Measurements from ENCODE around the gene TNS2. TPM values are rescaled to one million over a fixed set of nuclear protein-coding genes. Genes with fewer than 3 reads are reported as not detected.
"Not testable (repeated sequence)": the region's sequence is repeated elsewhere in the genome, so short reads cannot be mapped to it uniquely, and the experiment has no call there.

Gene TNS2
- total and polyA plus RNA-seq, 3 experiments from 2014 or later = 0.35 to 5.6 (median 2.1) TPM

GRCh38 chr12:53090554-53090953, 40.7 kb downstream of the TNS2 start:
- H3K4me3 Mint-ChIP-seq = no peak overlapping the region
- H3K27me3 Mint-ChIP-seq = peaks cover 1 to 8% of the 10 kb centered on the region in 2 donors
- H3K36me3 ChIP-seq (ENCODE audit: insufficient read depth, low read length) = no peaks in the 10 kb centered on the region
- H3K4me3 ChIP-seq (ENCODE audit: low read length) = no peak overlapping the region
- H3K36me3 Mint-ChIP-seq = no peaks in the 10 kb centered on the region
- no peak overlapping the region for H3K27ac ChIP-seq (ENCODE audit: low read depth, low read length)
- H3K27ac Mint-ChIP-seq = no peak overlapping the region
- H3K4me1 ChIP-seq (ENCODE audit: insufficient read depth, low read length) = no peaks in the 10 kb centered on the region
- H3K9me3 Mint-ChIP-seq = no peaks in the 10 kb centered on the region
- DNase-seq = no peak
- no peaks in the 10 kb centered on the region for H3K27me3 ChIP-seq (ENCODE audit: insufficient read depth, low read length, poor library complexity, severe bottlenecking)
- no peaks in the 10 kb centered on the region for H3K9me3 ChIP-seq (ENCODE audit: low read length)
- POLR2A ChIA-PET = no interaction called here
- CTCF ChIA-PET = interaction anchor here (0.7 to 14.7 kb wide), 3 partner anchors 10 to 262 kb away, joined by 3 to 243 read pairs (median 3); no protein-coding TSS in a partner anchor
- no peaks in the 10 kb centered on the region for H3K4me1 Mint-ChIP-seq

- Mint-ChIP-seq H3K4me1 (peaks cover 0 to 7% (median under 1%) of the 10 kb centered on the region in 3 donors), H3K27me3 (peaks cover 3 to 6% of the 10 kb centered on the region in 2 donors), H3K27ac (peak overlapping the region in 1 of 8 donors; percentile 73), H3K36me3 (no peaks in the 10 kb centered on the region), H3K9me3 (no peaks in the 10 kb centered on the region), H3K4me3 (no peak overlapping the region)
- H3K4me1 ChIP-seq (ENCODE audit: insufficient read depth, low read length) = peaks cover under 1% of the 10 kb centered on the region
- POLR2A ChIA-PET = interaction anchor here (0.6 kb wide), 1 partner anchor 13 kb away, joined by 3 read pairs; the partner anchor contains the start of gene SPRYD3
- no peak overlapping the region for H3K4me3 ChIP-seq (ENCODE audit: low read length)
- H3K27ac ChIP-seq (ENCODE audit: low read depth, low read length) = no peak overlapping the region
- H3K27me3 ChIP-seq (ENCODE audit: insufficient read depth, low read length, poor library complexity, severe bottlenecking) = no peaks in the 10 kb centered on the region
- no peaks in the 10 kb centered on the region for H3K36me3 ChIP-seq (ENCODE audit: insufficient read depth, low read length)
- CTCF ChIA-PET = interaction anchor here (1.4 to 14.7 kb wide), 2 partner anchors 11 to 27 kb away, joined by 3 to 243 read pairs; no protein-coding TSS in a partner anchor
- DNase-seq = no peak
- no peaks in the 10 kb centered on the region for H3K9me3 ChIP-seq (ENCODE audit: low read length)
Measured at GRCh38 chr12:53091756-53092155, 41.9 kb downstream of the TNS2 start.

- no peaks in the 10 kb centered on the region for H3K9me3 Mint-ChIP-seq
- Histone ChIP-seq H3K36me3 (ENCODE audit: insufficient read depth, low read length) (no peaks in the 10 kb centered on the region), H3K27ac (ENCODE audit: low read depth, low read length) (no peak overlapping the region), H3K4me3 (ENCODE audit: low read length) (no peak overlapping the region), H3K4me1 (ENCODE audit: insufficient read depth, low read length) (peaks cover 19% of the 10 kb centered on the region), H3K27me3 (ENCODE audit: insufficient read depth, low read length, poor library complexity, severe bottlenecking) (no peaks in the 10 kb centered on the region), H3K9me3 (ENCODE audit: low read length) (no peaks in the 10 kb centered on the region)
- peak overlapping the region in 3 of 8 donors; percentile 38 to 75 (median 70) for H3K27ac Mint-ChIP-seq
- DNase-seq = no peak
- CTCF ChIA-PET = interaction anchor here (0.8 to 14.7 kb wide), 2 partner anchors 9 to 29 kb away, joined by 4 to 243 read pairs; partner anchors contain the start of gene SOAT2
- H3K4me3 Mint-ChIP-seq = peak overlapping the region in 1 of 7 donors; percentile 55
- H3K27me3 Mint-ChIP-seq = peaks cover 3% of the 10 kb centered on the region in 2 donors
- H3K4me1 Mint-ChIP-seq = peaks cover 11 to 27% (median 15%) of the 10 kb centered on the region in 3 donors
- H3K36me3 Mint-ChIP-seq = no peaks in the 10 kb centered on the region
- POLR2A ChIA-PET = interaction anchor here (0.9 kb wide), 1 partner anchor 9 kb away, joined by 3 read pairs; no protein-coding TSS in a partner anchor
Measured at GRCh38 chr12:53093777-53094393, 44.0 kb downstream of the TNS2 start.

- no peak for DNase-seq
- H3K27ac Mint-ChIP-seq = peak overlapping the region in 2 of 8 donors; percentile 38 to 75
- POLR2A ChIA-PET = no interaction called here
Measured at GRCh38 chr12:53094394-53094787, 44.5 kb downstream of the TNS2 start.

GRCh38 chr12:53094796-53095595, 45.1 kb downstream of the TNS2 start:
- H3K36me3 ChIP-seq (ENCODE audit: insufficient read depth, low read length); H3K9me3 Mint-ChIP-seq; H3K27ac ChIP-seq (ENCODE audit: low read depth, low read length); DNase-seq; H3K27me3 ChIP-seq (ENCODE audit: insufficient read depth, low read length, poor library complexity, severe bottlenecking); POLR2A ChIA-PET; H3K27me3 Mint-ChIP-seq; H3K36me3 Mint-ChIP-seq; H3K9me3 ChIP-seq (ENCODE audit: low read length); H3K4me3 Mint-ChIP-seq; H3K4me3 ChIP-seq (ENCODE audit: low read length): not testable (repeated sequence)
- Mint-ChIP-seq H3K27ac (peak overlapping the region in 1 of 8 donors; percentile 36), H3K4me1 (peaks cover 19 to 34% (median 21%) of the 10 kb centered on the region in 3 donors)
- H3K4me1 ChIP-seq (ENCODE audit: insufficient read depth, low read length) = peaks cover 24% of the 10 kb centered on the region
- CTCF ChIA-PET = interaction anchor here (14.7 kb wide), 1 partner anchor 31 kb away, joined by 243 read pairs; no protein-coding TSS in a partner anchor

More at GRCh38 chr12:53094394-53094787, 44.5 kb downstream of the TNS2 start:
- Mint-ChIP-seq H3K9me3 (no peaks in the 10 kb centered on the region), H3K4me3 (peak overlapping the region in 1 of 7 donors; percentile 55), H3K36me3 (no peaks in the 10 kb centered on the region), H3K27me3 (peaks cover 3% of the 10 kb centered on the region in 2 donors), H3K4me1 (peaks cover 16 to 32% (median 20%) of the 10 kb centered on the region in 3 donors)
- no peaks in the 10 kb centered on the region for H3K36me3 ChIP-seq (ENCODE audit: insufficient read depth, low read length)
- CTCF ChIA-PET = interaction anchor here (0.8 to 14.7 kb wide), 2 partner anchors 9 to 30 kb away, joined by 4 to 243 read pairs; partner anchors contain the start of gene SOAT2
- H3K27ac ChIP-seq (ENCODE audit: low read depth, low read length) = no peak overlapping the region
- no peaks in the 10 kb centered on the region for H3K9me3 ChIP-seq (ENCODE audit: low read length)
- no peak overlapping the region for H3K4me3 ChIP-seq (ENCODE audit: low read length)
- no peaks in the 10 kb centered on the region for H3K27me3 ChIP-seq (ENCODE audit: insufficient read depth, low read length, poor library complexity, severe bottlenecking)
- peaks cover 24% of the 10 kb centered on the region for H3K4me1 ChIP-seq (ENCODE audit: insufficient read depth, low read length)

- H3K27me3 Mint-ChIP-seq; H3K27ac ChIP-seq (ENCODE audit: low read depth, low read length); H3K9me3 ChIP-seq (ENCODE audit: low read length); DNase-seq; H3K27me3 ChIP-seq (ENCODE audit: insufficient read depth, low read length, poor library complexity, severe bottlenecking); H3K4me3 Mint-ChIP-seq; H3K9me3 Mint-ChIP-seq; H3K36me3 Mint-ChIP-seq; POLR2A ChIA-PET; H3K4me3 ChIP-seq (ENCODE audit: low read length); H3K36me3 ChIP-seq (ENCODE audit: insufficient read depth, low read length): not testable (repeated sequence)
- CTCF ChIA-PET = interaction anchor here (14.7 kb wide), 1 partner anchor 31 kb away, joined by 243 read pairs; no protein-coding TSS in a partner anchor
- H3K4me1 ChIP-seq (ENCODE audit: insufficient read depth, low read length) = peaks cover 24% of the 10 kb centered on the region
- H3K27ac Mint-ChIP-seq = peak overlapping the region in 1 of 8 donors; percentile 36
- peaks cover 19 to 37% (median 24%) of the 10 kb centered on the region in 3 donors for H3K4me1 Mint-ChIP-seq
Measured at GRCh38 chr12:53095596-53095895, 45.7 kb downstream of the TNS2 start.

- POLR2A ChIA-PET = no interaction called here
- H3K4me1 Mint-ChIP-seq = peaks cover 19 to 38% (median 28%) of the 10 kb centered on the region in 3 donors
- H3K36me3 ChIP-seq (ENCODE audit: insufficient read depth, low read length) = no peaks in the 10 kb centered on the region
- H3K4me1 ChIP-seq (ENCODE audit: insufficient read depth, low read length) = peaks cover 24% of the 10 kb centered on the region
- H3K27me3 ChIP-seq (ENCODE audit: insufficient read depth, low read length, poor library complexity, severe bottlenecking) = no peaks in the 10 kb centered on the region
- no peaks in the 10 kb centered on the region for H3K9me3 Mint-ChIP-seq
- no peaks in the 10 kb centered on the region for H3K9me3 ChIP-seq (ENCODE audit: low read length)
- peak overlapping the region in 4 of 7 donors; percentile 35 to 80 (median 59) for H3K4me3 Mint-ChIP-seq
- H3K27ac ChIP-seq (ENCODE audit: low read depth, low read length) = no peak overlapping the region
- DNase-seq = no peak
- peak overlapping the region in 2 of 8 donors; percentile 29 to 43 for H3K27ac Mint-ChIP-seq
- H3K4me3 ChIP-seq (ENCODE audit: low read length) = no peak overlapping the region
- no peaks in the 10 kb centered on the region for H3K36me3 Mint-ChIP-seq
- CTCF ChIA-PET = interaction anchor here (14.7 kb wide), 1 partner anchor 32 kb away, joined by 243 read pairs; no protein-coding TSS in a partner anchor
- peaks cover 3% of the 10 kb centered on the region in 2 donors for H3K27me3 Mint-ChIP-seq
Measured at GRCh38 chr12:53096089-53096741, 46.4 kb downstream of the TNS2 start.

Data from CD8-positive, alpha-beta memory T cell (primary cell).